Activated CD4-positive, alpha-beta T cell treated with anti-CD3 and anti-CD28 coated beads, Interleukin-2, amount 50 U/mL, for 4 hours (primary cell): Measurements from ENCODE around the gene BICD2.

ENCODE experiments used
- DNase-seq, 2 experiments: peaks; one replicate each; pipeline ENCODE4 v3.0.0-alpha.2; 2020

BICD2 gene

GRCh38 chr9:92711844-92712243 is 52.8 kb downstream of the BICD2 start:
- DNase-seq, result no peak

GRCh38 chr9:92711146-92711545 is 53.5 kb downstream of the BICD2 start:
- no peak for DNase-seq

GRCh38 chr9:92710368-92710767 is 54.3 kb downstream of the BICD2 start:
- no peak for DNase-seq

- DNase-seq, result no peak
Observed at GRCh38 chr9:92709954-92710353, 54.7 kb downstream of the BICD2 start.

- no peak for DNase-seq
Observed at GRCh38 chr9:92709240-92709639, 55.4 kb downstream of the BICD2 start.

- DNase-seq, result no peak
Observed at GRCh38 chr9:92707530-92707929, 57.1 kb downstream of the BICD2 start.

- DNase-seq, result peak in 1 of 2 experiments; percentile 13
Observed at GRCh38 chr9:92706218-92706940, 58.3 kb downstream of the BICD2 start.

- DNase-seq, result no peak
Observed at GRCh38 chr9:92704528-92704927, 60.1 kb downstream of the BICD2 start.

GRCh38 chr9:92696619-92697018 is 68.0 kb downstream of the BICD2 start:
- DNase-seq, result no peak

- DNase-seq, result no peak
Observed at GRCh38 chr9:92686954-92687353, 77.7 kb downstream of the BICD2 start.

- DNase-seq, result no peak
Observed at GRCh38 chr9:92685022-92685421, 79.6 kb downstream of the BICD2 start.

GRCh38 chr9:92682269-92682668 is 82.4 kb downstream of the BICD2 start:
- DNase-seq, result no peak

GRCh38 chr9:92680166-92681119 is 84.2 kb downstream of the BICD2 start:
- no peak for DNase-seq

- DNase-seq, result no peak
Observed at GRCh38 chr9:92679413-92680165, 85.0 kb downstream of the BICD2 start.

- no peak for DNase-seq
Observed at GRCh38 chr9:92671323-92671722, 93.3 kb downstream of the BICD2 start.

GRCh38 chr9:92669890-92670708 is 94.5 kb downstream of the BICD2 start, which contains the start of gene IPPK:
TSS of gene IPPK (minus strand) at chr9:92670131. CDS start at chr9:92669988, 143 bp downstream.
- DNase-seq, result peak; percentile 95 to 97

GRCh38 chr9:92669527-92669889 is 95.1 kb downstream of the BICD2 start:
- DNase-seq, result peak; percentile 6 to 18

GRCh38 chr9:92668746-92669526 is 95.7 kb downstream of the BICD2 start:
- DNase-seq, result peak; percentile 44 to 51

- no peak for DNase-seq
Observed at GRCh38 chr9:92666912-92667532, 97.6 kb downstream of the BICD2 start.

GRCh38 chr9:92666236-92666635 is 98.4 kb downstream of the BICD2 start:
- DNase-seq, result no peak

GRCh38 chr9:92665836-92666235 is 98.8 kb downstream of the BICD2 start:
- no peak for DNase-seq
